ENCODE data around the gene HOXD13.
A peak's percentile ranks its signal among the peaks of the same experiment; 100 is the strongest.

HOXD13 gene

DNA sequence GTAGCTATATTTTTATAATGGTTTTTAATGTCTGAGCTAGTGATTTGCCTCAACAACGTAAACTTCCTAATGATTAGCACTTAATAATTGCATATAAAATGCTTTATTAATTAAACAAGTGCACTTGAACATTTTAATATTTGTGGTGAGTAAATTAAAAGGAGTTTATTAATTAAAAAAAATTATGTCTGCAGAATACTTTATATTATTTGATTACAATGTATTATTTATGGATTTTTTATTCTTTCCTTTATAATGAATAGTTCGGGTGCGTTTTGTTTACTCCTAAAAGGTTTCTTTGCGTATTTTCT is 39.3 kb downstream of the HOXD13 start:
- Histone ChIP-seq H3K4me3 (ENCODE audit: low read depth, low read length) (peak overlapping the region; percentile 37; the same call in 1 of the 2 replicates), H3K27me3 (ENCODE audit: control insufficient read depth, insufficient read depth, low read length) (peaks cover 100% of the 10 kb centered on the region), H3K9me3 (ENCODE audit: control insufficient read depth, insufficient read depth, low read depth, low read length) (no peaks in the 10 kb centered on the region), H3K9ac (ENCODE audit: low read length) (peak overlapping the region; percentile 81), H3K27ac (ENCODE audit: low read depth, low read length) (no peak overlapping the region), H3K4me1 (ENCODE audit: control insufficient read depth, insufficient read depth, low read length) (peaks cover 27% of the 10 kb centered on the region), H3K36me3 (ENCODE audit: control insufficient read depth, insufficient read depth, low read length) (no peaks in the 10 kb centered on the region)

DNA sequence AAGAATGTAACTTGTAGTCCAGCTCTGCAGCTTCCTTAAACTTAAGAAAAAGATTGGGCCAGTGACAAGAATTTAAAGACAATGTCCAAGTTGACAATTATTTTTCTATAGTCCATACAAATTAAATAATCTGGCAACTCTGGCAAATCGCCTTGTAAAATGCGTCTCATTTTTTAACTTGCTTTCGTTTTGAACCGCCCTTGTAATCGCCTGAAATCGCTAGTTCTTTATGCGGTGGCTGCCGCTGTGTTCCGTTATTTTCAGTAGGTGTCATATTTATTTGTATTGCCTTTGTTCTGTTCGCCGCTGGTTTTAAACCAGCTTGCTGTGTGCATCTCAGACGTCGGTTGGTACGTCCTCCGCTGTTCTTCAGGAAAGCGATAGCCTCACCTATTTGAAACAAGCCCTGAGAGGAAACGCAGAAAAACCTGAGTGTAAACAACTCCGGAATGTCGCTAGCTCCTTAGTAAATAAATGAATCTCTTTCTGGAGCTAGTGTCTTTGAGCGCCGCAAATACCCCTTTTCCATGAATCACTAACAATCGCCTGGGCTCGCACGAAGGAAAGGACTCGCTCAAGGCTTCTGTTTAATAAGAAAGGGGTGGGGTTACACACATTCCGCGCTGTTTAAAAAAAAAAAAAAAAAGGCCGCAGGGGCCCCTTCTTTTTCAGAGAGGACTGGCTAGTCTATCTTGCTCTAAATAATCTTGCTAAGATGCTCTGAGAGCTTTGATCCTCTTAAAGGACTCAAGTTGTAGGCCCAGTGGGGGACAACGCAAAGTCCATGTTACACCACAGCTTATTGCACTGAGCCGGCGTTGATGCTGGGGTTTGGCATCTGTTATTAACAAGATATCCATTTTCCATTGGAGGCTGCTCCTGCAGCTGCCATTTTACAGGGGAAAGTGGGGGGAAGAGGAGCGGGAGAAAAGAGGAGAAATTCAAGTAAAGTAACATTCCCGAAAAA is 40.0 kb downstream of the HOXD13 start:
- peak overlapping the region; percentile 81 for H3K9ac ChIP-seq (ENCODE audit: low read length)
- no peaks in the 10 kb centered on the region for H3K36me3 ChIP-seq (ENCODE audit: control insufficient read depth, insufficient read depth, low read length)
- H3K4me1 ChIP-seq (ENCODE audit: control insufficient read depth, insufficient read depth, low read length): peaks cover 27% of the 10 kb centered on the region
- H3K27ac ChIP-seq (ENCODE audit: low read depth, low read length): no peak overlapping the region
- peak overlapping the region; percentile 37; the same call in 1 of the 2 replicates for H3K4me3 ChIP-seq (ENCODE audit: low read depth, low read length)
- peaks cover 100% of the 10 kb centered on the region for H3K27me3 ChIP-seq (ENCODE audit: control insufficient read depth, insufficient read depth, low read length)
- H3K9me3 ChIP-seq (ENCODE audit: control insufficient read depth, insufficient read depth, low read depth, low read length): no peaks in the 10 kb centered on the region

DNA sequence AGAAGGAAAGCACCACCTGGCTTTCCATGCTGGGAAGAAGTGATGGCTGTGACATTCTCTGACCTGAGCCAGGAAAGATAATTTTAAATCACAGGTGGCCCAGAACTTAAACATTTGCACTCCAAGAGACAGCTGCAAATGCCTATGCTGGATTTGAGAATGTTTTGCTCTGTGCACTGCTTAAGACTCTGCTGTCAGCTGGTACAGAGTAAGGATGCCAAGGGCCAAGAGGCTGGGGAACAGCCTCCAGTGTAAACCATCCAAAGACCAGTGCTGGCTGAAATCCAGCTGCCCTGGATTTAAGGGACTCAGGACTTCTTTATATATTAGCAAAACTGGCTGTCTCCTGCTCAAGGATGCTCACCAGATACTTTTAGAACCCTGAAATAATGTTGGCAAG is 40.9 kb downstream of the HOXD13 start:
- Histone ChIP-seq H3K27ac (ENCODE audit: low read depth, low read length) (no peak overlapping the region), H3K27me3 (ENCODE audit: control insufficient read depth, insufficient read depth, low read length) (peaks cover 100% of the 10 kb centered on the region), H3K9ac (ENCODE audit: low read length) (peak overlapping the region; percentile 68), H3K9me3 (ENCODE audit: control insufficient read depth, insufficient read depth, low read depth, low read length) (no peaks in the 10 kb centered on the region), H3K36me3 (ENCODE audit: control insufficient read depth, insufficient read depth, low read length) (no peaks in the 10 kb centered on the region), H3K4me1 (ENCODE audit: control insufficient read depth, insufficient read depth, low read length) (peaks cover 21% of the 10 kb centered on the region), H3K4me3 (ENCODE audit: low read depth, low read length) (peak overlapping the region; percentile 4; the same call in 1 of the 2 replicates)

DNA sequence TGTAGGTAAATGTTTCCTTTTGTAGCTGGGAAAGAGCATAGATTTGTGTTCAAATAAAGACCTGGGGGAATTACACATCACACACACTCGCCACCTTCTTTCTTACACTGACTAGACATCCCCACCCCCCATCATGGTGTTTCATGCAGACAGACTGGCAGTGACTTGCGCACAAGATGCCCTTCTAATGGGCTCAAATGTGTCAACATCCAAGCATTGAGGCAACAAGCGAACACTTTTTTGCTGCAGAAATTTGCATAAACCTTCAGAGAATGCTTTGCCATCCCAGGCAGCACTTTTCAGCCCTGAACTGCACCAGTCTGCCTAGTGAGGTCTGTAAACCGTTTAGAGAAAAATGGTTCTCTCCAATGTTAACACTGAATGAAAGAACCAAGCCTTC is 41.5 kb downstream of the HOXD13 start:
- Histone ChIP-seq H3K27ac (ENCODE audit: low read depth, low read length) (no peak overlapping the region), H3K4me1 (ENCODE audit: control insufficient read depth, insufficient read depth, low read length) (peaks cover 17% of the 10 kb centered on the region), H3K9me3 (ENCODE audit: control insufficient read depth, insufficient read depth, low read depth, low read length) (no peaks in the 10 kb centered on the region), H3K9ac (ENCODE audit: low read length) (peak overlapping the region; percentile 68), H3K36me3 (ENCODE audit: control insufficient read depth, insufficient read depth, low read length) (no peaks in the 10 kb centered on the region), H3K4me3 (ENCODE audit: low read depth, low read length) (no peak overlapping the region), H3K27me3 (ENCODE audit: control insufficient read depth, insufficient read depth, low read length) (peaks cover 100% of the 10 kb centered on the region)

DNA sequence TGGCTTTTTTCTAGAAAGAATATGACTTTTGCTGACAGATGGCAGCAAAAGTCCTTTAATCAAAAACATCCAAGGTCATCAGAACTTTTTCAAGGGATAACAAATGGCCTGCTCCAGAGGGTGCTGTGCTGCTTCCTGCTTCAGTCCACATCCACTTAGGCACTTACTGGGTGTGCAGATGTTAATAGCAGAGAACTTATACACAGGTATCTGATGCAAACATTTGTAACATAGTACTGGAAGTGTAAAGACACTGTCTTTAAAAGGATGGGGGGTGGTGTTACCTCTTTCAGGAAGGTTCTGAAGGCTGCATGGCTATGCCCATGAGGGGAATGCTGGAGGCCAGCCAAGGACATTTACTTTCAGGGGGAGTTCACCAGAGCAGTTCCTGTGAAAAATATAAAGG is 42.5 kb downstream of the HOXD13 start:
- peak overlapping the region; percentile 68 for H3K9ac ChIP-seq (ENCODE audit: low read length)
- H3K27ac ChIP-seq (ENCODE audit: low read depth, low read length): no peak overlapping the region
- no peaks in the 10 kb centered on the region for H3K9me3 ChIP-seq (ENCODE audit: control insufficient read depth, insufficient read depth, low read depth, low read length)
- H3K27me3 ChIP-seq (ENCODE audit: control insufficient read depth, insufficient read depth, low read length): peaks cover 100% of the 10 kb centered on the region
- H3K36me3 ChIP-seq (ENCODE audit: control insufficient read depth, insufficient read depth, low read length): no peaks in the 10 kb centered on the region
- H3K4me3 ChIP-seq (ENCODE audit: low read depth, low read length): no peak overlapping the region; the same call in 1 of the 2 replicates
- H3K4me1 ChIP-seq (ENCODE audit: control insufficient read depth, insufficient read depth, low read length): peaks cover 14% of the 10 kb centered on the region

DNA sequence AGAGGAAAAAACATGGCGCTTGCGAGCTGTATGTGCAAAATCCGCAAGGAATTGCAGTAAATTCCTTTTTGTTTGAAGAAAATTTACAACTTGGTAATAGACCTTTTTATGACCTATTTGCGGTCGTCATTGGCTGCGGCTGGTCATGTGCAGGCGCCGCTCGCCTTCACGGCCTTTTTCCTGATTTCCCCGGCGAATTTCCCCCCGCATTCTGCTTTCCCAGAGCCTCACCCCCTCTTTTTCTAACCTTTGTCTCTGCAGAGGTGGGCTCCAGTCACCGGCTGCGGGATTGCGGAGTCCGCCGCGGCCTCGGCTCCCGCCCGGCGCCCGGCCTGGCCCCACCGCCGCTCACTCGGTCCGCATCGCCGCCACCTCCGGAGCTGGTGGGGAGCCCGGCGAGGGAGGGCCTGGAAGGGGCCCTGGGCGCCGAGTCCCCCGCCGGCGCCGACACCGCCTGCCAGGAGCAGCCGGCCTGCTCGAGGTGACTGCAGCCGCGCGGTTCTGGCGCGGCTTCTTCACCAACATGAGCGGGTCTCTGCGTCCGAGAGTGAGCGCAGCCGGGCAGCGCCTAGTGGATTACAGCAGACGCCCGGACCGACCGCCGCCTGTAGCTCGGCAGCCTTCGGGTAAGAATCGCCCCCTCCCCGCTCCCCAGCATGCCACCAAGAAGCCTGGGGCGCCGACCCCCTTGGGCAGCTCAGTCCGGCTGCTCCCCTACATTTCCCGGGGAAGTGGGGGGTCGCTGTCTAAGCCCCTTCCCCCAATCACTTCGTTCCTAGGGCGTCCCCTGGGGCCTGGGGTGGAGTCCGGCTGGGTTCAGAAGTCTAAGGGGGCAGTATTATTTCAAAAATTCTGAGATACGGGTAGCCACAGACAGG is 44.1 kb downstream of the HOXD13 start:
- H3K9ac ChIP-seq (ENCODE audit: low read length): peak overlapping the region; percentile 68
- H3K27ac ChIP-seq (ENCODE audit: low read depth, low read length): no peak overlapping the region; the same call in 1 of the 2 replicates

DNA sequence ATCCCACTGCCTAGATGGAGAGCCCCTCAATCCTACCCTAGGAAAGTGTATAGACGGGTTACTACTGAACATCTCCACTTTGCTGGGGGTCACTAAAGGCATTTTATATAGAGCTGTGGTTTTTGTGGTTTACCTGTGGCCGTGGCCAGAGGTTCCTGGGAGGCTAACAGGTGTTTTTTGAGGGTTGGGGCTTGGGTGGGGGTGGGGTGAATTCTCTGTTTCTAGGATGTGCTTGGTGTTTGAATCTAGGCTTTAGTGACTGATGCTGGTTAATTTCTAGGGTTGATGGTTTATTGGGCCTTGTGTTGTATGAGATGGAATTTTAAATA is 44.7 kb downstream of the HOXD13 start:
- Histone ChIP-seq H3K9me3 (ENCODE audit: control insufficient read depth, insufficient read depth, low read depth, low read length) (no peaks in the 10 kb centered on the region), H3K4me3 (ENCODE audit: low read depth, low read length) (peak overlapping the region; percentile 53), H3K36me3 (ENCODE audit: control insufficient read depth, insufficient read depth, low read length) (no peaks in the 10 kb centered on the region), H3K4me1 (ENCODE audit: control insufficient read depth, insufficient read depth, low read length) (peaks cover 14% of the 10 kb centered on the region), H3K27me3 (ENCODE audit: control insufficient read depth, insufficient read depth, low read length) (peaks cover 100% of the 10 kb centered on the region), H3K27ac (ENCODE audit: low read depth, low read length) (no peak overlapping the region; the same call in 1 of the 2 replicates), H3K9ac (ENCODE audit: low read length) (peak overlapping the region; percentile 68)

More for the DNA sequence above, 44.1 kb downstream of the HOXD13 start:
- H3K4me3 ChIP-seq (ENCODE audit: low read depth, low read length): peak overlapping the region; percentile 53
- no peaks in the 10 kb centered on the region for H3K9me3 ChIP-seq (ENCODE audit: control insufficient read depth, insufficient read depth, low read depth, low read length)
- peaks cover 14% of the 10 kb centered on the region for H3K4me1 ChIP-seq (ENCODE audit: control insufficient read depth, insufficient read depth, low read length)
- H3K36me3 ChIP-seq (ENCODE audit: control insufficient read depth, insufficient read depth, low read length): no peaks in the 10 kb centered on the region
- peaks cover 100% of the 10 kb centered on the region for H3K27me3 ChIP-seq (ENCODE audit: control insufficient read depth, insufficient read depth, low read length)

DNA sequence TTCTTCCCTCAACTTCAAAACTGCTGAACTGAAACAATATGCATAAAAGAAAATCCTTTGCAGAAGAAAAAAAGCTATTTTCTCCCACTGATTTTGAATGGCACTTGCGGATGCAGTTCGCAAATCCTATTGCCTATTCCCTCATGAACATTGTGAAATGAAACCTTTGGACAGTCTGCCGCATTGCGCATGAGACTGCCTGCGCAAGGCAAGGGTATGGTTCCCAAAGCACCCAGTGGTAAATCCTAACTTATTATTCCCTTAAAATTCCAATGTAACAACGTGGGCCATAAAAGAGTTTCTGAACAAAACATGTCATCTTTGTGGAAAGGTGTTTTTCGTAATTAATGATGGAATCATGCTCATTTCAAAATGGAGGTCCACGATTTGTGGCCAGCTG is 45.4 kb downstream of the HOXD13 start:
- Histone ChIP-seq H3K4me1 (ENCODE audit: control insufficient read depth, insufficient read depth, low read length) (peaks cover 14% of the 10 kb centered on the region), H3K9ac (ENCODE audit: low read length) (peak overlapping the region; percentile 63), H3K27ac (ENCODE audit: low read depth, low read length) (no peak overlapping the region), H3K4me3 (ENCODE audit: low read depth, low read length) (peak overlapping the region; percentile 53; the same call in 1 of the 2 replicates), H3K9me3 (ENCODE audit: control insufficient read depth, insufficient read depth, low read depth, low read length) (no peaks in the 10 kb centered on the region), H3K27me3 (ENCODE audit: control insufficient read depth, insufficient read depth, low read length) (peaks cover 100% of the 10 kb centered on the region), H3K36me3 (ENCODE audit: control insufficient read depth, insufficient read depth, low read length) (no peaks in the 10 kb centered on the region)

DNA sequence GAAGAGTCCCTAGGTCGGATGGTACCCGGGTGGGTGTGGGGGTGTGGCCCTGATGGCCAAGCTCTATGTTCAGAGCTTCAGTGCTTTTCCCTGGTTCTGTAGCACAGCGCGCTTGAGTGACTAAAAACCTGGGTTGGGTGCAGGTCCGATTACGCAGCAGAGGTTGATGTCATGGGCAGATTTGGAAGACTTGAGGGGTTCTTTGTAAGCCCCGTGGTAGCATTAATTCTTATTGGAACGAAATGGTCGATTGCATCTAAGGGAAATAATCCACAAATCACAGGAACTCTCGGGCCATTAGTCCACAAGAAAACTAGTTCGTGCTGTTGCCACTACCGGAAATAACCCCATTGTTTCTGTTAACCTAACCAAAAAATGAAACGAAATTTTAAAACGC is 46.0 kb downstream of the HOXD13 start:
- no peaks in the 10 kb centered on the region for H3K36me3 ChIP-seq (ENCODE audit: control insufficient read depth, insufficient read depth, low read length)
- peak overlapping the region; percentile 63 for H3K9ac ChIP-seq (ENCODE audit: low read length)
- H3K9me3 ChIP-seq (ENCODE audit: control insufficient read depth, insufficient read depth, low read depth, low read length): no peaks in the 10 kb centered on the region
- H3K4me1 ChIP-seq (ENCODE audit: control insufficient read depth, insufficient read depth, low read length): peaks cover 14% of the 10 kb centered on the region
- H3K27me3 ChIP-seq (ENCODE audit: control insufficient read depth, insufficient read depth, low read length): peaks cover 100% of the 10 kb centered on the region
- H3K27ac ChIP-seq (ENCODE audit: low read depth, low read length): no peak overlapping the region
- peak overlapping the region; percentile 12; the same call in 1 of the 2 replicates for H3K4me3 ChIP-seq (ENCODE audit: low read depth, low read length)

DNA sequence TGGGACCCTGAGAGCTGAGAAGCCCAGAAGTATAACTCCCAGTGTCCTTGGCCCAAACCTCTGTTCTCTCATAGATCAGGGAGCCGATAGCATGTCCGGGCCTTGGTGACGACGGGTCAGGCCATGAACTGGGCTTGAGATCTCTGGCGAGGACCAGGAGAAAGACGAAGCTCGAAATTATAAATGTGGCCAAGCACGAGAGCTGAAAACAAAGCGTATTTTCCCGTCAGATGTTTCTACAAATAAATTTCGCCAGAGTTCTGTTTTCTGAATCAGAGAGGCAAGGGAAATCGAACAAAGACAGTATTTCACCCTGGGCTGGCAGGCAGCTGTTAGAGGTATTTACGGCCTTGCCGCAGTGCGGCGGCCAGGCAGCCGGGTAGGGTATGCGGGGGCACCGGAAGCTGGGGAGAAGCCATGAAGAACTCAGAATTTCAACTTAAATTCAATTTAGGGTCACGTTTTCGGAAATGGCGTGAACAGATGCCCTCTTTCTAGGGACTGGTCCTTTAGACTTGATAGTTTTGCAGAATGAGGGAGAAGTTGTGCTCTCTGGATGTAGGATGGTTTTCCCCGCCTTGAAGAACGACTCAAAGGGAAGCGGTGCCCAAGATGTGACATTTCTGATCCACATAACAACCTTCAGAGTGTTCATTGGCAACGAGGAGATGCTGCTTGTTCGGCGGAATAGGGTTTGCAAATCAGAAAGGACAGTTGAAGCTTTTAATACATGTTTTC is 46.6 kb downstream of the HOXD13 start:
- Histone ChIP-seq H3K4me1 (ENCODE audit: control insufficient read depth, insufficient read depth, low read length) (peaks cover 12% of the 10 kb centered on the region), H3K27ac (ENCODE audit: low read depth, low read length) (no peak overlapping the region), H3K4me3 (ENCODE audit: low read depth, low read length) (peak overlapping the region; percentile 26; the same call in 1 of the 2 replicates), H3K36me3 (ENCODE audit: control insufficient read depth, insufficient read depth, low read length) (no peaks in the 10 kb centered on the region), H3K9me3 (ENCODE audit: control insufficient read depth, insufficient read depth, low read depth, low read length) (no peaks in the 10 kb centered on the region), H3K27me3 (ENCODE audit: control insufficient read depth, insufficient read depth, low read length) (peaks cover 100% of the 10 kb centered on the region), H3K9ac (ENCODE audit: low read length) (peak overlapping the region; percentile 63)

Data from HUES6 (cell line).